Hindlimb muscle (tissue), 1 donor: ENCODE results near the gene PRR33. TPM values are rescaled to one million over a fixed set of nuclear protein-coding genes. Genes with fewer than 3 reads are reported as not detected.
"Not testable (repeated sequence)": the region's sequence is repeated elsewhere in the genome, so short reads cannot be mapped to it uniquely, and the experiment has no call there.

Experiments used
- DNase-seq: peaks from one replicate; pipeline ENCODE4 v3.0.0-alpha.2; 2013
- polyA plus RNA-seq: library from polyadenylated mRNA; unstranded; fragments of 120-200 nt; gene quantifications from one replicate; pipeline ENCODE4 v1.2.1, GENCODE V29; 2013; ENCODE audit not compliant: insufficient read length

Gene PRR33
- polyA plus RNA-seq, 1 donor, result 7.2 TPM

- DNase-seq, result no peak
Measured at GRCh38 chr11:1888811-1889210, 2.9 kb downstream of the PRR33 start.

- DNase-seq, result no peak
Measured at GRCh38 chr11:1888347-1888753, 3.3 kb downstream of the PRR33 start.

GRCh38 chr11:1887451-1888346, 4.0 kb downstream of the PRR33 start:
- DNase-seq, result no peak

- not testable (repeated sequence) for DNase-seq
Measured at GRCh38 chr11:1886551-1886950, 5.1 kb downstream of the PRR33 start.

- no peak for DNase-seq
Measured at GRCh38 chr11:1884303-1884700, 7.4 kb downstream of the PRR33 start.

GRCh38 chr11:1883346-1884302, 8.1 kb downstream of the PRR33 start:
- no peak for DNase-seq

- peak; percentile 94 for DNase-seq
Measured at GRCh38 chr11:1882265-1883238, 9.1 kb downstream of the PRR33 start.

- peak; percentile 89 for DNase-seq
Measured at GRCh38 chr11:1881442-1882264, 10.0 kb downstream of the PRR33 start.

GRCh38 chr11:1880746-1881441, 10.8 kb downstream of the PRR33 start:
- DNase-seq, result no peak

GRCh38 chr11:1879941-1880720, 11.6 kb downstream of the PRR33 start:
- DNase-seq, result peak; percentile 85

- no peak for DNase-seq
Measured at GRCh38 chr11:1879342-1879940, 12.3 kb downstream of the PRR33 start.

- DNase-seq, result peak; percentile 73
Measured at GRCh38 chr11:1878137-1879031, 13.3 kb downstream of the PRR33 start.

- no peak for DNase-seq
Measured at GRCh38 chr11:1877211-1878136, 14.2 kb downstream of the PRR33 start.

GRCh38 chr11:1876361-1877063, 15.2 kb downstream of the PRR33 start:
- no peak for DNase-seq

GRCh38 chr11:1875851-1876301, 15.8 kb downstream of the PRR33 start:
- DNase-seq, result not testable (repeated sequence)
